Peyer's patch (tissue), 4 donors: ENCODE data around the gene ZNF582. TPM values are rescaled to one million over a fixed set of nuclear protein-coding genes. Genes with fewer than 3 reads are reported as not detected.
"Not testable (repeated sequence)": the region's sequence is repeated elsewhere in the genome, so short reads cannot be mapped to it uniquely, and the experiment has no call there.

Experiments
- DNase-seq, 3 donors: peaks; one replicate each; pipeline ENCODE4 v3.0.0-alpha.2; 2017 to 2019
- H3K27ac ChIP-seq, 4 donors: fragments of 200-600 bp; sonication (generic); one replicate each; pipeline ENCODE4 v1.5.1; 2016 to 2019
- H3K27me3 ChIP-seq, 2 donors: fragments of 200-600 bp; sonication (generic); one replicate each; pipeline ENCODE4 v1.5.1; 2019
- H3K36me3 ChIP-seq, 3 donors: fragments of 200-600 bp; sonication (generic); one replicate each; pipeline ENCODE4 v1.5.1; 2016 to 2019
- H3K4me1 ChIP-seq, 4 donors: fragments of 200-600 bp; sonication (generic); one replicate each; pipeline ENCODE4 v1.5.1; 2016 to 2019
- H3K4me3 ChIP-seq, 4 donors: fragments of 200-600 bp; sonication (generic); 1 replicate in 3 of 4; 2 replicates in 1 of 4; pipeline ENCODE4 v1.5.1; 2016 to 2019; ENCODE audit warnings: mild to moderate bottlenecking in 1 of 4
- H3K9me3 ChIP-seq, 4 donors: fragments of 200-600 bp; sonication (generic); one replicate each; pipeline ENCODE4 v1.5.1; 2016 to 2019; ENCODE audit warnings: mild to moderate bottlenecking in 1 of 4
- POLR2A ChIP-seq, 2 donors: fragments of 450-650 bp; IDR thresholded peaks; one replicate each; pipeline ENCODE4 v1.5.1; 2017; ENCODE audit warnings: antibody characterized with exemption in 2 of 2, mild to moderate bottlenecking in 2 of 2, moderate library complexity in 2 of 2
- total RNA-seq, 4 donors: library from RNA; depleted of rRNA; stranded (reverse); fragments of >200 nt; gene quantifications; one replicate each; pipeline ENCODE4 v1.1.0, GENCODE V29; 2016
- TF ChIP-seq, protein P1 (sequence below), 6 experiments: fragments of 450-650 bp in 4 of 6; fragments of 200-600 bp in 2 of 6; sonication (generic) in 1 of 6; IDR thresholded peaks; one replicate each; pipeline ENCODE4 v1.5.1; 2017 to 2019; ENCODE audit warnings: antibody characterized with exemption in 6 of 6, mild to moderate bottlenecking in 3 of 6, moderate library complexity in 1 of 6

The ZNF582 gene
- total RNA-seq, 4 donors from 2014 or later, result 1.9 to 10.7 (median 3.0) TPM

DNA sequence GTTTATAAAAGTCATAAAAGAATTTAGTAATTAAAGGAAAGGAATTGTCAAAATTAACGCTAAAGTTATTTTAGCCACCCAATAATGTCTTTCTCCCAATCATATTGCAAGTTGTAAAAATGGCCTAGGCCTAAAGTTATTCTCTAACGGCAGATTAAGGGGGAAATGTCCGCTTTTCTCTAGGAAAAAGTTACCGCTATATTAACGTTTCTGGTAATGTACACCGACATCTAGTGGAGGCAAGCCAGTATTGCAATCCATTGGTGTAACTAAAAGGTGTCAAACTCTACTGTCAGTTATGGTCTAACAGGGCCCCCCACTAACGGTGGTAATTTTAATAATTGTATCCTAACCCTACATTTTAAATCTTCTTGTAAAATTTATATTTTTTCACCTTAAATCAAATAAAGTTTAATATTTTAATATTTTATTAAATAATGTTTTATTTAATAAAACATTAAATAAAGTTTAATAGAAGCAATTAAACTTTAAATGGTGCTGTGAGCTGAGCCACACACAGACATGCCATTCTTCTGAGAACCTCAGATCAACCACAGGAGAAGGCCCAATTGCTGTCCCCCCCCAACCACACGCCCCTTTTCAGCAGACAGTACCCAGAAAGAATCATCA lies 42.8 kb downstream of the ZNF582 start:
- DNase-seq, result peak in 2 of 3 donors; percentile 63 to 74
- no peaks in the 10 kb centered on the region for H3K27me3 ChIP-seq
- H3K4me1 ChIP-seq, result no peaks in the 10 kb centered on the region
- H3K9me3 ChIP-seq, result no peaks in the 10 kb centered on the region
- H3K27ac ChIP-seq, result no peak overlapping the region
- TF ChIP-seq, protein P1, sequence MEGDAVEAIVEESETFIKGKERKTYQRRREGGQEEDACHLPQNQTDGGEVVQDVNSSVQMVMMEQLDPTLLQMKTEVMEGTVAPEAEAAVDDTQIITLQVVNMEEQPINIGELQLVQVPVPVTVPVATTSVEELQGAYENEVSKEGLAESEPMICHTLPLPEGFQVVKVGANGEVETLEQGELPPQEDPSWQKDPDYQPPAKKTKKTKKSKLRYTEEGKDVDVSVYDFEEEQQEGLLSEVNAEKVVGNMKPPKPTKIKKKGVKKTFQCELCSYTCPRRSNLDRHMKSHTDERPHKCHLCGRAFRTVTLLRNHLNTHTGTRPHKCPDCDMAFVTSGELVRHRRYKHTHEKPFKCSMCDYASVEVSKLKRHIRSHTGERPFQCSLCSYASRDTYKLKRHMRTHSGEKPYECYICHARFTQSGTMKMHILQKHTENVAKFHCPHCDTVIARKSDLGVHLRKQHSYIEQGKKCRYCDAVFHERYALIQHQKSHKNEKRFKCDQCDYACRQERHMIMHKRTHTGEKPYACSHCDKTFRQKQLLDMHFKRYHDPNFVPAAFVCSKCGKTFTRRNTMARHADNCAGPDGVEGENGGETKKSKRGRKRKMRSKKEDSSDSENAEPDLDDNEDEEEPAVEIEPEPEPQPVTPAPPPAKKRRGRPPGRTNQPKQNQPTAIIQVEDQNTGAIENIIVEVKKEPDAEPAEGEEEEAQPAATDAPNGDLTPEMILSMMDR (IDR thresholded peaks at IDR 0.05), result peak; percentile 68 to 92 (median 75)
- TF ChIP-seq POLR2A (IDR thresholded peaks at IDR 0.05), result no peak
- no peaks in the 10 kb centered on the region for H3K36me3 ChIP-seq
- H3K4me3 ChIP-seq, result no peak overlapping the region

DNA sequence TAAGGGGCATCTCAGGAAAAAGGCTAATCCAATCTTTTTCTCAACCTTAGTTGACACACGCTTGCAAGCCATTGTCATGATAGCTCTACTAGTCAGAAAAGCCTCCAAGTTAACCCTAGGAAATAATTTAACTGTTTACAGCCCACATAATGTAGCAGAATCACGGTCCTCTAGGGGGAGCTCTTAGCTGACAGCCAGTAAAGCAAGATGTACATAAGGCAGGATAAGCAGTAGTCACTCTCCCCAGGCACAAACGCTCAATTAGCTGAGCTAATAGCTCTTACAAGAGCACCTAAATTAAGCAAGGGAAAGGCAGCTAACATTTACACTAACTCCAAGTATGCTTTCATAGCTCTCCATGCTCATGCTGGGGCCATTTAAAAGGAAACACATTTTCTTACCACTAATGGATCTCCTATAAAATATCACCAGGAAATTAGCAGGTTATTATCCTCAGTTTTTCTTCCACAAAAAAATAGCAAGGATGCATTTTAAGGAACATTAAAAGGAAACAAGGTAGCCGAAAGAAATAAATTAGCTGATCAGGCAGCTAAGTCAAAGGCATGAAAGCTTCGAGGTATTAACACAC lies 45.0 kb downstream of the ZNF582 start:
- H3K9me3 ChIP-seq, result no peaks in the 10 kb centered on the region
- no peaks in the 10 kb centered on the region for H3K36me3 ChIP-seq
- H3K4me1 ChIP-seq, result no peaks in the 10 kb centered on the region
- H3K4me3 ChIP-seq, result no peak overlapping the region
- DNase-seq, result no peak
- no peak overlapping the region for H3K27ac ChIP-seq
- TF ChIP-seq, protein P1 (IDR thresholded peaks at IDR 0.05), result peak in 3 of 6 experiments; percentile 7 to 17 (median 16)
- no peak for TF ChIP-seq POLR2A (IDR thresholded peaks at IDR 0.05)
- H3K27me3 ChIP-seq, result no peaks in the 10 kb centered on the region

DNA sequence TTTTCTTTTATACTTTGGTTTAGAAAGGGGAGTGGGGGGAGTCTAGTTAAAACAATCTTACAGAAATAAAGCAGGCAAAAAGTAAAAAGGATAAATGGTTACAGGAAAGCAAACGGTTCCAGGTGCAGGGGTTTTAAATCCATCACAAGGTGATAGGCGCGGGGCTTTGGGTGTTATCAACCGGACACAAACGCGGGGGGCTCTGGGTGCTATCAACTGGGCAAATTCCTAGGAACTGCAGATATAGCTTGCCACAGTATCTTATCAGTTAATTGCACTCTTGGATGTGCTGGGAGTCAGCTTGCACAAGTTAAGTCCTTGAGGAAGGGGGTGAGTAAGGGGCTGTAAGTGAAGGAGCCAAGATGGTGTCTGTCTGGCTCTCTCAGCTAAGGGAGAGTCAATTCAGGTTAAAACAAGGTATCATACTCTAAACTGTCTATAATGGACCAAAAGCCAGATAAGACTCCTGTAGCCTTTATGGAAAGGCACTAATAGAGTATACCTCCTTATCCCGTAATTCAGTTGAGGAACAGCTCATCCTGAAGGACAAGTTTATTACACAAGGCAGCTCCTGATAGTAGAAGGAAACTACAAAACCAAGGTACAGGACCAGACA lies 46.1 kb downstream of the ZNF582 start:
- no peaks in the 10 kb centered on the region for H3K27me3 ChIP-seq

DNA sequence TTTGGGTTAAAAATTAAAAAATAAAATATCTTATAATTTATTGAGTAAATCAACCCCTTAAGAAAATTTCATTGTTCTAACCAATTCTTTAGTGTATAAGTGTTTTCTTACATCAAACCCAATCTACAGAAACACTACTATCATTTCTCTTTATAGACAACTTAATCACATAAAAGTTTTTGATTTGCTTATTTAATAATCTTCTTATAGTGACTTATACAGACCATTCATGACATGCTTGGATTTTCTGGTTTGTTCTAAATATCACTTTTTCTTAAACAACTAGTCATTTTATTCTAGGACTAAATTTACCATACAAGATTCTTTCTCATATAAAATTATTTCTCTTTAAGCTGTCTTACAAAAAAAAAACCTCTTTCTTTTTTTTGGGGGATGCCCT lies 51.4 kb downstream of the ZNF582 start:
- Histone ChIP-seq H3K9me3 (no peaks in the 10 kb centered on the region), H3K4me3 (no peak overlapping the region), H3K4me1 (no peaks in the 10 kb centered on the region), H3K36me3 (no peaks in the 10 kb centered on the region), H3K27me3 (no peaks in the 10 kb centered on the region), H3K27ac (no peak overlapping the region)
- no peak for TF ChIP-seq POLR2A (IDR thresholded peaks at IDR 0.05)
- DNase-seq, result no peak

More for the DNA sequence above, 46.1 kb downstream of the ZNF582 start:
- H3K9me3 ChIP-seq, result no peaks in the 10 kb centered on the region
- no peak for TF ChIP-seq POLR2A (IDR thresholded peaks at IDR 0.05)
- TF ChIP-seq, protein P1 (IDR thresholded peaks at IDR 0.05), result no peak
- H3K4me3 ChIP-seq, result no peak overlapping the region
- H3K4me1 ChIP-seq, result no peaks in the 10 kb centered on the region
- H3K27ac ChIP-seq, result no peak overlapping the region
- no peaks in the 10 kb centered on the region for H3K36me3 ChIP-seq
- DNase-seq, result no peak

DNA sequence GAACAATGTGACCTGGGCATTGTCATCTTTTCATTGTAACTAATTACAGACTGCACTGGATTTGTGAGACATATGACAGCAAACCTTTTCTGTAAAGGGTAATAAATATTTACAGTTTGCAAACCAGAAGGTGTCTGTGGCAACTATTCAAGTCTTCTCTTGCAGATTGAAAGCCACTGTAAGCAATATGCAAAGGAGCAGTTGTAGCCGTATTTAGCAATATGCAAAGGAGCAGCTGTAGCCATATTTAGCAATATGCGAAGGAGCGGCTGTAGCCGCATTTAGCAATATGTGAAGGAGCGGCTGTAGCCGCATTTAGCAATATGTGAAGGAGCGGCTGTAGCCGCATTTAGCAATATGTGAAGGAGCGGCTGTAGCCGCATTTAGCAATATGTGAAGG lies 54.3 kb downstream of the ZNF582 start:
- H3K4me3 ChIP-seq, H3K9me3 ChIP-seq: not testable (repeated sequence)

DNA sequence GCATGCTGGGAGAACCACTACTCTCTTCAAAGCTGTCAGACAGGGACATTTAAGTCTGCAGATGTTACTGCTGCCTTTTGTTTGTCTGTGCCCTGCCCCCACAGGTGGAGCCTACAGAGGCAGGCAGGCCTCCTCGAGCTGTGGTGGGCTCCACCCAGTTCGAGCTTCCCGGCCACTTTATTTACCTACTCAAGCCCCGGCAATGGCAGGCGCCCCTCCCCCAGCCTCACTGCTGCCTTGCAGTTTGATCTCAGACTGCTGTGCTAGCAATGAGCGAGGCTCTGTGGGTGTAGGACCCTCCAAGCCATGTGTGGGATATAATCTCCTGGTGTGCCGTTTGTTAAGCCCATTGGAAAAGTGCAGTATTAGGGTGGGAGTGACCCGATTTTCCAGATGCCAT lies 56.3 kb downstream of the ZNF582 start:
- not testable (repeated sequence) for H3K27ac ChIP-seq, H3K36me3 ChIP-seq, DNase-seq, H3K27me3 ChIP-seq, H3K4me3 ChIP-seq, H3K4me1 ChIP-seq, H3K9me3 ChIP-seq

More for the DNA sequence above, 54.3 kb downstream of the ZNF582 start:
- not testable (repeated sequence) for H3K4me1 ChIP-seq, H3K27ac ChIP-seq, H3K27me3 ChIP-seq, H3K36me3 ChIP-seq, DNase-seq

DNA sequence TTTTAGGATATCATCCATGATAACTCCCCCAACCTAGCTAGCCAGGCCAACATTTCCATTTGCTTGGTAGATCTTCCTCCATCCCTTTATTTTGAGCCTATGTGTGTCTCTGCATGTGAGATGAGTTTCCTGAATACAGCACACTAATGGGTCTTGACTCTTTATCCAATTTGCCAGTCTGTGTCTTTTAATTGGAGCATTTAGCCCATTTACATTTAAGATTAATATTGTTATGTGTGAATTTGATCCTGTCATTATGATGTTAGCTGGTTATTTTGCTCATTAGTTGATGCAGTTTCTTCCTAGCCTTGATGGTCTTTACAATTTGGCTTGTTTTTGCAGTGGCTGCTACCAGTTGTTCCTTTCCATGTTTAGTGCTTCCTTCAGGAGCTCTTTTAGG lies 58.0 kb downstream of the ZNF582 start:
- not testable (repeated sequence) for H3K36me3 ChIP-seq, H3K27me3 ChIP-seq, DNase-seq, H3K27ac ChIP-seq, H3K4me3 ChIP-seq, H3K9me3 ChIP-seq, H3K4me1 ChIP-seq
